ENCODE data around the gene ABHD4.

- TF ChIP-seq EZH2 (IDR thresholded peaks at IDR 0.05) (no peak), POLR2AphosphoS5 (IDR thresholded peaks at IDR 0.05; ENCODE audit: borderline replicate concordance, low read depth, low read length) (no peak)
These were observed 46.5 kb upstream of the ABHD4 start for GRCh38 chr14:22551605-22551997.
